Panc1 (cell line): ENCODE results near the gene TMEM87B.

Source experiments
- CTCF ChIP-seq: fragments of 450-650 bp; IDR thresholded peaks from 2 replicates; pipeline ENCODE4 v1.5.1; 2017; ENCODE audit warnings: mild to moderate bottlenecking
- TF ChIP-seq, protein P1 (sequence below), 2 experiments: IDR thresholded peaks; 2 replicates each; pipeline ENCODE4 v1.6.1; 2011 to 2012; ENCODE audit warnings: low read depth in 2 of 2, control low read depth in 1 of 2, low read length in 1 of 2, mild to moderate bottlenecking in 1 of 2, moderate library complexity in 1 of 2; ENCODE audit not compliant: insufficient read depth in 1 of 2

GRCh38 chr2:112140899-112141625 lies 86.0 kb downstream of the TMEM87B start:
- TF ChIP-seq, protein P1, sequence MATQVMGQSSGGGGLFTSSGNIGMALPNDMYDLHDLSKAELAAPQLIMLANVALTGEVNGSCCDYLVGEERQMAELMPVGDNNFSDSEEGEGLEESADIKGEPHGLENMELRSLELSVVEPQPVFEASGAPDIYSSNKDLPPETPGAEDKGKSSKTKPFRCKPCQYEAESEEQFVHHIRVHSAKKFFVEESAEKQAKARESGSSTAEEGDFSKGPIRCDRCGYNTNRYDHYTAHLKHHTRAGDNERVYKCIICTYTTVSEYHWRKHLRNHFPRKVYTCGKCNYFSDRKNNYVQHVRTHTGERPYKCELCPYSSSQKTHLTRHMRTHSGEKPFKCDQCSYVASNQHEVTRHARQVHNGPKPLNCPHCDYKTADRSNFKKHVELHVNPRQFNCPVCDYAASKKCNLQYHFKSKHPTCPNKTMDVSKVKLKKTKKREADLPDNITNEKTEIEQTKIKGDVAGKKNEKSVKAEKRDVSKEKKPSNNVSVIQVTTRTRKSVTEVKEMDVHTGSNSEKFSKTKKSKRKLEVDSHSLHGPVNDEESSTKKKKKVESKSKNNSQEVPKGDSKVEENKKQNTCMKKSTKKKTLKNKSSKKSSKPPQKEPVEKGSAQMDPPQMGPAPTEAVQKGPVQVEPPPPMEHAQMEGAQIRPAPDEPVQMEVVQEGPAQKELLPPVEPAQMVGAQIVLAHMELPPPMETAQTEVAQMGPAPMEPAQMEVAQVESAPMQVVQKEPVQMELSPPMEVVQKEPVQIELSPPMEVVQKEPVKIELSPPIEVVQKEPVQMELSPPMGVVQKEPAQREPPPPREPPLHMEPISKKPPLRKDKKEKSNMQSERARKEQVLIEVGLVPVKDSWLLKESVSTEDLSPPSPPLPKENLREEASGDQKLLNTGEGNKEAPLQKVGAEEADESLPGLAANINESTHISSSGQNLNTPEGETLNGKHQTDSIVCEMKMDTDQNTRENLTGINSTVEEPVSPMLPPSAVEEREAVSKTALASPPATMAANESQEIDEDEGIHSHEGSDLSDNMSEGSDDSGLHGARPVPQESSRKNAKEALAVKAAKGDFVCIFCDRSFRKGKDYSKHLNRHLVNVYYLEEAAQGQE (IDR thresholded peaks at IDR 0.05; ENCODE audit: insufficient read depth in 1 of 2, low read depth in 2 of 2, low read length in 1 of 2), result no peak
- TF ChIP-seq CTCF, result no peak
